Neural cell (in vitro differentiated cells): ENCODE data around the gene TYW1B.

Source experiments
- CTCF ChIP-seq: fragments of 450-650 bp; IDR thresholded peaks from 2 replicates; pipeline ENCODE4 v1.5.1; 2014; ENCODE audit warnings: antibody characterized with exemption, mild to moderate bottlenecking, moderate library complexity; ENCODE audit not compliant: poor library complexity, severe bottlenecking
- POLR2AphosphoS5 ChIP-seq: IDR thresholded peaks from 2 replicates; pipeline ENCODE4 v1.6.1; 2012
- RAD21 ChIP-seq: fragments of 450-650 bp; conservative IDR thresholded peaks from 2 replicates; pipeline ENCODE4 v1.6.1; 2014; ENCODE audit warnings: antibody characterized with exemption, mild to moderate bottlenecking, moderate library complexity

GRCh38 chr7:72785166-72785955, 42.6 kb downstream of the TYW1B start:
- TF ChIP-seq CTCF (no peak), POLR2AphosphoS5 (no peak), RAD21 (no peak)
